ENCODE data around the gene CDKL1.

The CDKL1 gene

GRCh38 chr14:50396631-50397389, at the start of gene CDKL1:
CDKL1 (minus strand) TSS chr14:50396881; CDS start chr14:50395868, 1,013 bp downstream.
- DNase-seq, result peak; percentile 42

DNA sequence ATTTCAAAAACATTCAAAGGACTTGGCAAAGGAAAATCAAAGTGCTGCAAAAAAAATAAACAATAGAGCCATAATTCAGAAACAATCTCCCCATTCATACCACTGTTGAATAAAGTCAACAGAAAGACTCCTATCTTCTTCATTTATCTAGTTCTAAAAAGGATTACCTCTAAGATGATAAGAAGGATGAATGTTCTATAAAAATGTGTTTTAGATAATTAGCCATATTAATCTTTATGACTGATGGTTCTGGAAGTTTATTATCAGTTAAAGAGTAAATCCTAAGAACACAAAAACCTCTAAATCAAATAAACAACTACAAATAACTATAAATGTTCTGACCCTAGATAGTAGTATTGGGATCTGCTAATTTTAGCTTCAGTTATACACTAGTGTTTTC, 37.8 kb upstream of the CDKL1 start:
- no peak for DNase-seq

GRCh38 chr14:50432131-50432530, 35.5 kb upstream of the CDKL1 start:
- no peak for DNase-seq

GRCh38 chr14:50425816-50426215, 29.1 kb upstream of the CDKL1 start:
- DNase-seq, result no peak

- no peak for DNase-seq
Observed at GRCh38 chr14:50425105-50425504, 28.4 kb upstream of the CDKL1 start.

- no peak for DNase-seq
Observed at GRCh38 chr14:50423529-50423928, 26.8 kb upstream of the CDKL1 start.

DNA sequence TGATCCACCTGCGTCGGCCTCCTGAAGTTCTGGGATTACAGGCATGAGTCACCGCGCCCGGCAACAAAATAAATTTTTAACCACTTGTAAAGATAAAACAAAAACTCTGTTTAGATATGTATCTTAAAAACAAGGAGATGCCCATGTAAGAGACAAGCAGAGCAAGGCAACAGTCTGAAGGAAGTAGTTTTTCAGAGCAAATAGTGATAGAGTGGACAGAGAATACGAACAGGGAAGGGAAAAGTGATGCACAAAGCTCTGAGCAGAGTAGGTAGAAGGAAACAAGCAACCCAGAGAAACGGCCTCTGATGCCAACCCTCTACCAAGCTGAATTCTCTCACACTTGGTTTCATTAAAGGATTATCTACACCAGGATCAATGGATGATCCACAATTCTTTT, 24.8 kb upstream of the CDKL1 start:
- DNase-seq, result no peak

DNA sequence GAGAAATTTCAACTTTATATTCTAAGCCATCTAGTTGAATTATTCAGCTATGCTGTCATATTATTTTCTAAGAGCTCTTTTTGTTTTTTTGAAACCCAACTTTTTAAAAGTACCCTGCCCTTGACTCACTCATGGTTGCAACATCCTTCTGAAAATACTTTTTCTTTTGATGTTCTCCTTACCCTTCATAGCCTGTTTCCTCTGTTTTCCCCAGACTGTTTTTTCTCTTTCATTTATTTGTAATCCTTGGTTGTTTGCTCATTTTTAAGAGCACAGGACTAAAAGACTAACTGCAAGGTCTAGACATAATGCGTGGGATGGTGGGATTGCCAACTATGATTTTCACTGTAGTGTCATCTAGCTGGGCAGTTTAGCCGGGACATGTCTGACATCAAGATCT, 21.2 kb upstream of the CDKL1 start:
- no peak for DNase-seq

GRCh38 chr14:50410921-50411320, 14.2 kb upstream of the CDKL1 start:
- DNase-seq, result no peak

- no peak for DNase-seq
Observed at GRCh38 chr14:50410071-50410470, 13.4 kb upstream of the CDKL1 start.

DNA sequence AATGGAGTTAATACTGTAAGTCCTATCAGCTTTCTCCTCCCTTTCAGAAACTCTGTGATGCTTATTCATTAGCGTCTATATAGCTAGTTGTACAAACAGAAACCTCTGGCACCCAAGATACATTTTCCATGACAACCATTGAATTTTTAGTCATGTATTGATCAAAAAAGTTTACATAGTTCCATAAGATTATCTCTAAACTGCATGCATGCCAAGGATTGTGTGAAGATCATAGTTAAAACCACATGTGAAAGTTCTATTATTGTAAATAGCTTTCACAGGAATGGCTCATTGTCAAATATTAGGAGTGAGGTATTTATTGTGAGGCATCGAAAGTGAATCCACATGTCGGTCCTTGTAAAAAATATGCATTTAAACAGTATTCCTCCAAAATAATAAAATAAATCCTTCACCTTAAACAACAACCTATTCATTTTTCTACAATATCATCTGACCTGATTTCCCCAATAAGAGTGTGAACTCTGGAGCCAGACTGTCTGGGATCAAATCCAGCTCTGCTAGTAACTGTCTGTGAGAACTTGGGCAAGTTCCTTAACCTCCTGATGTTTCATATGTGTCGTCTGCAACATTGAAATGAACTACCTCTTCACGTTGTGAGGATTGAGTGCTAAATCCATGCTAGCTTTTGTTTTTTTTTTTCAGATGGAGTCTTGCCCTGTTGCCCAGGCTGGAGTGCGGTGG, 10.6 kb upstream of the CDKL1 start:
- no peak for DNase-seq

DNA sequence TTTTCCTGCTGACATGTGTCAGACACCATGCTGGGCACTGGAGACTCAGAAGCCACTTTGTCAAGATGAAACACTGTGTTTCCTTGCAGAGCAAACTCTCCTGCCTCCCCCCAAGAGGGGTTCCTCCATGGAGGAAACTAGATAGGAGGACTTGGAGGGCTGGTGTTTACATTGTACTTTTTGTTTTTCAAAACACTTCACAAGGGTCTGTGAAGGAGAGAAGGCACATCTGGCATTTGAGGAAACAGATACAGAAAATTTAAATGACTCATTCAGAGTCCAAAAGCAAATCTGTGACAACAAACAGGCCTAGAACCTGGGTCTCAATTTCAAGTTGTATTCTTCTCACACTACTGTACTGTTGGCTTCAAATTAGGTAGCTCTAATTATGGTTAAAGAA, 6.7 kb upstream of the CDKL1 start:
- DNase-seq, result no peak

DNA sequence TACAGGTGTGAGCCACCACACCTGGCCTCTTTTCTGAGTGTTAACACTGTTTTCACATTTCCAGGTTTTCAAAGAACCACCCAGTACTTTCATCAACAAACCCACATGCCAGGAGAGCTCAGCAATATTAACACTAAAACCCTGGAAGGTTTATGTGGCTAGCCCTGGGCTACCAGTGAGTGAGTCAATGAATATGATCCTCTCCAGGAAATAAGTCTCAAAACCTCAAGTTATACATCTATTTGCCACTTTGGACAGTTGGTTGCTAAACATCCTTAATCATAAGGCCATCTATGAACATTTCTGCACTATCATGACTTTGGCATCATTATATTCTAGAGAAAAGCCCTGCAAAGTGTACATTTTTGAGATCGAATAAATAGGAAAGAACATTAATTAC, 6.3 kb upstream of the CDKL1 start:
- no peak for DNase-seq

DNA sequence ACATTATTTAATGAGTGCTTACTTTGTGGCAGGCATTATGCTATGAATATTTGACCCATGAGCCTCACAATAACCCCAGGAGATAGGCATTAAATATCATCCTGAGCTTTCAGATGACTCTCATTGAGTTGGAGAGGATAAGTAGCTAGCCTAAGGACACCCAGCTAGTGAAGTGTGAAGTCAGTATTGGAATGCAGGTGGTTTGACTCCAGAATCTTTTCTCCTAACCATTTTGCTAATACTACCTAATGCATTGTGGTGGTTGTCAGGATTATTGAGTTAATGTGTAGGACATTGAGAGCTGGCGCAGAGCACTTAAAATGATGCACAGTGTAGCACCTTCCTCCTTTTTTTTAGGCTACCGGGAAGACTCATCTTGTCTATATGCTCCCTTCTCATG, 3.8 kb upstream of the CDKL1 start:
- DNase-seq, result no peak

GRCh38 chr14:50399251-50400032, 2.8 kb upstream of the CDKL1 start:
- DNase-seq, result no peak

GRCh38 chr14:50398189-50398580, 1.5 kb upstream of the CDKL1 start:
- no peak for DNase-seq

GRCh38 chr14:50397390-50398188, 908 bp upstream of the CDKL1 start:
- no peak for DNase-seq

DNA sequence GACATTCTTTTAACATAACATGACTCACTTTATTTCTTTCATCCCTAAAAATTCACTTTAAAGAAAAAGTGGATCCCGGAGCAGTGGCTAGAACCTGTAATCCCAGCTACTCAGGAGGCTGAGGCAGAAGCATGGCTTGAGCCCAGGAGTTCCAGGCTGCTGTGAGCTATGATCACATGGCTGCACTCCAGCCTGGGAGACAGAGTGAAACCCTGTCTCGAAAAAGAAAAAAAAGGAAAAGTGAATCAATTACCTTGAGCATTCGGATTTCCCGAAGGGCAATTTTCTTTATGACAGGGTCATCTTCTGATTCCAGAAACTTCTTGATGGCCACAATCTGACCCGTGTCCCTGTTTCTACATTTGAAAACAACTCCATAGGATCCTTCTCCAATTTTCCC, 1.2 kb downstream of the CDKL1 start:
- DNase-seq, result no peak

- no peak for DNase-seq
Observed at GRCh38 chr14:50394713-50395112, 2.0 kb downstream of the CDKL1 start.

DNA sequence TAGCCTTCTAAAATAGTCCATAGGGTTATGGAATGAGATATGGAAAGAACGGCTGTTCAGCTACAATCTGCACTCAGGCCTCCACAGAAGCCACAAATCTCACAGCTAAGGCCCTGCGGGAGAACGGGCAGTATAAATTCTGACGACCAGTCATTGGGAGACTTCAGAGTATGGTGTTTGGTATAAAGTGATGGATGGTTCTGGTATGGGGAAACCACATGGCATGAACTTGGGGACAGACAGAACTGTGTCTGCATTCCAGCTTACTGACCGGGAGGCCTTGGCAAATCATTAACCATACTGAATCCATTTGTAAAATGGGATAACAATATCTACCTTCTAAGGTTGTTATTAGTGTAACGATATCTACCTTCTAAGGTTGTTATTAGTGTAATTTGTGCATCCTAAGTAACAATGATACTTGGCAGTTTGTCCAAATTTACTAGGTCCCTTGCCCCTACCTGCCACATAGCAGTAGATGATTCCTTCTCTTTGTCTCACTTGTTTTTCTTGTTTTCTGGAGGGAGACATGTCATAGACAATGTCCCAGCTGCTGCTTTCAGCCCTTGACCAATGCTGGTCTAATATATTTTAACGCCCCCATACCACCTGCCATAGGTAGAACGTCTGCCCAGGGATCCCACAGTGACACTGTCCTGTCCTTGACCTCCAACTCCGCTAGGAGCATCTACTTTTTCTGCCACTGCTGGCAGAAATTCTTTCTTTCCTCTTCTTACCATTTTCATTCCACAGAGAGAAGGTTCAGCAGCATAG, 6.8 kb downstream of the CDKL1 start:
- no peak for DNase-seq

GRCh38 chr14:50388256-50388931, 8.3 kb downstream of the CDKL1 start:
- no peak for DNase-seq

DNA sequence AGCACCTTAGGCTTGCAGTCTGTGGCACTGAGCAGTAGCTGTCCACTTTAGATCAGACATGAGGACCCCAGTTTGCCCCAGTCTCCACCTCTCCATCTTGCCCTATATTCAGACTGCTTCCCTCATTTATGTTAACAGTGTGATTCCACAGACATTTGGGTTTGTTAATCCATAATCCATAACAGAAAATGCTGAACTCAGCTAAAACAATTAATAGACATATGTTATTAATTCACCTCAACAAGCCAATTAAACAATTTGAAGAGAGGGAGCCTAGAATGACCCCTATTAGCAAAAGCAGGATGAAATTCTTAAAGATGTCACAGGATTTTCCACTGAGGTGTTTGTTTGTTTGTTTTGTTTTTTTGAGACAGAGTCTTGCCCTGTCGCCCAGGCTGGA, 9.1 kb downstream of the CDKL1 start:
- DNase-seq, result no peak
